NCI-H1436 treated with DMSO at 0.1 percent for 48 hours (cell line): Measurements from ENCODE around the gene ETV4.
"Not testable (repeated sequence)": the region's sequence is repeated elsewhere in the genome, so short reads cannot be mapped to it uniquely, and the experiment has no call there.

Experiments used
- DNase-seq: peaks from one replicate; lab custom pipeline; 2025; lab: John Stamatoyannopoulos, UW

ETV4 gene

GRCh38 chr17:43511199-43511598 lies 34.9 kb downstream of the ETV4 start:
- DNase-seq, result not testable (repeated sequence)

- DNase-seq, result not testable (repeated sequence)
Measured at GRCh38 chr17:43509440-43509839, 36.7 kb downstream of the ETV4 start.

- DNase-seq, result no peak
Measured at GRCh38 chr17:43490621-43491020, 55.5 kb downstream of the ETV4 start.

DNA sequence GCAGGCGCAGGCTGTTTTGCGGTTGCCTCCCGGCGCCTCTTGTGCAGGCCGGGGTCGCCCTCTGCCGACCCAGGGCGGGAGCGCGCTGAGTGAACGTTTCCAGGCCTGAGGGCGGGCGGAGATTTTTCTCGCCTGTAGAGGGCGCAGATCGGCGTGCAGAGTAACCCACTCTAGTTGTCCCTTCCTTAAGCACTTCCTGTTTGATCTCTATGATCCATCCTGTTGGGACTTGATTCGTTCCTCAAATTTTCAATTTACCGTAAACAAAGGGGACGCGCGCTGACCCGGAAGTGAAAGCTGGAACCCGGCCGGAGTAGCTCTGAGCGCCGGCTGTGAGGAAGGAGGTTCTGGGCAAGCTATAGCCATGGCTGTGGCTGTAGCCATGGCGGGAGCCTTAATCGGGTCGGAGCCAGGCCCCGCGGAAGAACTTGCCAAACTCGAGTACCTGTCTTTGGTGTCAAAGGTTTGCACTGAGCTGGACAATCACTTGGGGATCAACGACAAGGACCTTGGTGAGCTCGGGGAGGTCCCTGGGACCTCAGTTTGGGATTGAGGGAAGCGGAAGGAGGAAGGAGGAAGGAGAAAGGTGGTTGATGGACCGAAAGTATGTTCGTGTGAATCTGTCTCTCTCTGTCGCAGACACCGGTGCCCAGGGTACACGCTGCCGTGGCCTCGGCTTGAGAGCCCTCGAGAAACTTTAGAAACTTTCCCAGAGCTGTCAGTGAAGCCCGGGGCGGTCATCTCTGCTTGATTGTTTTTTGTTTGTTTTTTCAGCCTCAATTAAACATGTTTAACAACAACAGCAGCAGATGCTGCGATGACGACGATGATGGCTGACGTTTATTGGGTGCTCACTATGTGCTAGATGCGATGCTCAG lies 62.2 kb downstream of the ETV4 start, which contains the start of gene DHX8:
TSS of gene DHX8 (plus strand) at position 302 of the 878 bp plus-strand sequence. CDS start at position 365, 63 bp downstream.
- peak; percentile 100 for DNase-seq

- DNase-seq, result no peak
Measured at GRCh38 chr17:43482103-43483012, 63.8 kb downstream of the ETV4 start.

GRCh38 chr17:43479948-43480347 lies 66.2 kb downstream of the ETV4 start:
- DNase-seq, result no peak
